Measurements from ENCODE around the gene TNK2. TPM values are rescaled to one million over a fixed set of nuclear protein-coding genes. Genes with fewer than 3 reads are reported as not detected.

The TNK2 gene
- total RNA-seq, 1 donor from 2014 or later = 56.7 TPM

- Histone ChIP-seq H3K4me3 (no peak overlapping the region), H3K9me3 (no peaks in the 10 kb centered on the region), H3K36me3 (no peaks in the 10 kb centered on the region), H3K27ac (peak overlapping the region; percentile 82), H3K4me1 (peaks cover 68% of the 10 kb centered on the region), H3K27me3 (ENCODE audit: low read depth) (no peaks in the 10 kb centered on the region)
- no peak for TF ChIP-seq CTCF (IDR thresholded peaks at IDR 0.05)
- ATAC-seq (no peak), DNase-seq (no peak)
- intact Hi-C loops (cut with DNase I) = no loop called here
These were observed 11.1 kb downstream of the TNK2 start for GRCh38 chr3:195897081-195897852.

- TF ChIP-seq CTCF (IDR thresholded peaks at IDR 0.05) = no peak
- H3K4me3 ChIP-seq = peak overlapping the region; percentile 65
- peaks cover 72% of the 10 kb centered on the region for H3K4me1 ChIP-seq
- H3K27me3 ChIP-seq (ENCODE audit: low read depth) = no peaks in the 10 kb centered on the region
- H3K36me3 ChIP-seq = no peaks in the 10 kb centered on the region
- ATAC-seq = peak in 1 of 2 donors; percentile 3
- DNase-seq = no peak
- intact Hi-C loops (cut with DNase I) = no loop called here
- no peaks in the 10 kb centered on the region for H3K9me3 ChIP-seq
- H3K27ac ChIP-seq = peak overlapping the region; percentile 82
These were observed 11.8 kb downstream of the TNK2 start for GRCh38 chr3:195896361-195897080.

- Histone ChIP-seq H3K27ac (peak overlapping the region; percentile 82), H3K36me3 (no peaks in the 10 kb centered on the region), H3K4me3 (peak overlapping the region; percentile 65), H3K27me3 (ENCODE audit: low read depth) (no peaks in the 10 kb centered on the region), H3K4me1 (peaks cover 69% of the 10 kb centered on the region), H3K9me3 (no peaks in the 10 kb centered on the region)
- ATAC-seq (peak; percentile 64 to 72), DNase-seq (peak; percentile 88)
- intact Hi-C loops (cut with DNase I) = no loop called here
- no peak for TF ChIP-seq CTCF (IDR thresholded peaks at IDR 0.05)
These were observed 12.4 kb downstream of the TNK2 start for GRCh38 chr3:195895861-195896360.

GRCh38 chr3:195895078-195895860, 13.1 kb downstream of the TNK2 start:
- DNase-seq = peak; percentile 71
- H3K4me3 ChIP-seq = peak overlapping the region; percentile 65
- H3K9me3 ChIP-seq = no peaks in the 10 kb centered on the region
- H3K4me1 ChIP-seq = peaks cover 64% of the 10 kb centered on the region
- H3K27ac ChIP-seq = peak overlapping the region; percentile 82
- H3K27me3 ChIP-seq (ENCODE audit: low read depth) = no peaks in the 10 kb centered on the region
- intact Hi-C loops (cut with DNase I) = no loop called here
- H3K36me3 ChIP-seq = no peaks in the 10 kb centered on the region
- peak; percentile 48 to 54 for ATAC-seq
- TF ChIP-seq CTCF (IDR thresholded peaks at IDR 0.05) = no peak

- Histone ChIP-seq H3K27ac (no peak overlapping the region), H3K36me3 (no peaks in the 10 kb centered on the region), H3K27me3 (ENCODE audit: low read depth) (no peaks in the 10 kb centered on the region), H3K4me3 (no peak overlapping the region), H3K4me1 (peaks cover 57% of the 10 kb centered on the region), H3K9me3 (no peaks in the 10 kb centered on the region)
- DNase-seq (no peak), ATAC-seq (no peak)
- no peak for TF ChIP-seq CTCF (IDR thresholded peaks at IDR 0.05)
- intact Hi-C loops (cut with DNase I) = no loop called here
These were observed 14.4 kb downstream of the TNK2 start for GRCh38 chr3:195893916-195894465.

Data from lower lobe of right lung (tissue), 2 donors.